ENCODE data around the gene ROBO1. TPM values are rescaled to one million over a fixed set of nuclear protein-coding genes. Genes with fewer than 3 reads are reported as not detected.
"Not testable (repeated sequence)": the region's sequence is repeated elsewhere in the genome, so short reads cannot be mapped to it uniquely, and the experiment has no call there.

Gene ROBO1
- total RNA-seq, 1 donor from 2014 or later: 0.05 TPM

GRCh38 chr3:79299949-79300635 lies 467.7 kb downstream of the ROBO1 start:
- H3K36me3 Mint-ChIP-seq (ENCODE audit: low read depth); intact Hi-C loops (cut with micrococcal nuclease); H3K27ac Mint-ChIP-seq: not testable (repeated sequence)

GRCh38 chr3:79297245-79297960 lies 470.4 kb downstream of the ROBO1 start:
- Mint-ChIP-seq H3K4me1 (no peaks in the 10 kb centered on the region), H3K27me3 (no peaks in the 10 kb centered on the region), H3K4me3 (no peak overlapping the region), H3K36me3 (ENCODE audit: low read depth) (no peaks in the 10 kb centered on the region), H3K27ac (no peak overlapping the region), H3K9me3 (peaks cover 3% of the 10 kb centered on the region)
- DNase-seq: no peak
- intact Hi-C loops (cut with micrococcal nuclease): no loop called here

More at GRCh38 chr3:79299949-79300635, 467.7 kb downstream of the ROBO1 start:
- DNase-seq, H3K4me3 Mint-ChIP-seq, H3K4me1 Mint-ChIP-seq, H3K9me3 Mint-ChIP-seq, H3K27me3 Mint-ChIP-seq: not testable (repeated sequence)

GRCh38 chr3:79286882-79287281 lies 480.9 kb downstream of the ROBO1 start:
- no peaks in the 10 kb centered on the region for H3K4me1 Mint-ChIP-seq
- no peak overlapping the region for H3K4me3 Mint-ChIP-seq
- DNase-seq: no peak
- no peaks in the 10 kb centered on the region for H3K36me3 Mint-ChIP-seq (ENCODE audit: low read depth)
- no peak overlapping the region for H3K27ac Mint-ChIP-seq
- H3K27me3 Mint-ChIP-seq: no peaks in the 10 kb centered on the region
- intact Hi-C loops (cut with micrococcal nuclease): no loop called here
- H3K9me3 Mint-ChIP-seq: peaks cover 3% of the 10 kb centered on the region

GRCh38 chr3:79285871-79286270 lies 481.9 kb downstream of the ROBO1 start:
- no peak overlapping the region for H3K27ac Mint-ChIP-seq
- no peaks in the 10 kb centered on the region for H3K27me3 Mint-ChIP-seq
- H3K4me3 Mint-ChIP-seq: no peak overlapping the region

GRCh38 chr3:79285380-79285779 lies 482.4 kb downstream of the ROBO1 start:
- Mint-ChIP-seq H3K27ac (no peak overlapping the region), H3K4me3 (no peak overlapping the region), H3K4me1 (no peaks in the 10 kb centered on the region), H3K27me3 (no peaks in the 10 kb centered on the region), H3K9me3 (no peaks in the 10 kb centered on the region), H3K36me3 (ENCODE audit: low read depth) (no peaks in the 10 kb centered on the region)
- intact Hi-C loops (cut with micrococcal nuclease): no loop called here
- DNase-seq: no peak

More at GRCh38 chr3:79285871-79286270, 481.9 kb downstream of the ROBO1 start:
- intact Hi-C loops (cut with micrococcal nuclease): no loop called here
- DNase-seq: no peak
- Mint-ChIP-seq H3K9me3 (no peaks in the 10 kb centered on the region), H3K36me3 (ENCODE audit: low read depth) (no peaks in the 10 kb centered on the region), H3K4me1 (no peaks in the 10 kb centered on the region)

- no peaks in the 10 kb centered on the region for H3K27me3 Mint-ChIP-seq
- intact Hi-C loops (cut with micrococcal nuclease): no loop called here
- H3K27ac Mint-ChIP-seq: no peak overlapping the region
- no peaks in the 10 kb centered on the region for H3K4me1 Mint-ChIP-seq
- H3K9me3 Mint-ChIP-seq: no peaks in the 10 kb centered on the region
- DNase-seq: no peak
- H3K4me3 Mint-ChIP-seq: no peak overlapping the region
- H3K36me3 Mint-ChIP-seq (ENCODE audit: low read depth): no peaks in the 10 kb centered on the region
Observed at GRCh38 chr3:79284781-79285180, 483.0 kb downstream of the ROBO1 start.

- Mint-ChIP-seq H3K4me3 (no peak overlapping the region), H3K36me3 (ENCODE audit: low read depth) (no peaks in the 10 kb centered on the region), H3K9me3 (no peaks in the 10 kb centered on the region), H3K4me1 (no peaks in the 10 kb centered on the region), H3K27ac (no peak overlapping the region), H3K27me3 (no peaks in the 10 kb centered on the region)
- no peak for DNase-seq
- intact Hi-C loops (cut with micrococcal nuclease): no loop called here
Observed at GRCh38 chr3:79278681-79279080, 489.1 kb downstream of the ROBO1 start.

GRCh38 chr3:79268422-79268821 lies 499.4 kb downstream of the ROBO1 start:
- Mint-ChIP-seq H3K27ac (no peak overlapping the region), H3K36me3 (ENCODE audit: low read depth) (no peaks in the 10 kb centered on the region), H3K4me3 (no peak overlapping the region), H3K4me1 (no peaks in the 10 kb centered on the region), H3K9me3 (peaks cover 4% of the 10 kb centered on the region), H3K27me3 (no peaks in the 10 kb centered on the region)
- DNase-seq: no peak
- intact Hi-C loops (cut with micrococcal nuclease): no loop called here

- intact Hi-C loops (cut with micrococcal nuclease): no loop called here
- no peaks in the 10 kb centered on the region for H3K36me3 Mint-ChIP-seq (ENCODE audit: low read depth)
- H3K27ac Mint-ChIP-seq: no peak overlapping the region
- DNase-seq: no peak
- H3K4me3 Mint-ChIP-seq: no peak overlapping the region
- no peaks in the 10 kb centered on the region for H3K4me1 Mint-ChIP-seq
- no peaks in the 10 kb centered on the region for H3K9me3 Mint-ChIP-seq
- no peaks in the 10 kb centered on the region for H3K27me3 Mint-ChIP-seq
Observed at GRCh38 chr3:79264892-79265291, 502.9 kb downstream of the ROBO1 start.

GRCh38 chr3:79263423-79263822 lies 504.4 kb downstream of the ROBO1 start:
- Mint-ChIP-seq H3K27ac (no peak overlapping the region), H3K27me3 (no peaks in the 10 kb centered on the region), H3K4me1 (no peaks in the 10 kb centered on the region), H3K9me3 (no peaks in the 10 kb centered on the region), H3K36me3 (ENCODE audit: low read depth) (no peaks in the 10 kb centered on the region), H3K4me3 (no peak overlapping the region)
- DNase-seq: no peak
- intact Hi-C loops (cut with micrococcal nuclease): no loop called here

GRCh38 chr3:79258479-79258878 lies 509.3 kb downstream of the ROBO1 start:
- Mint-ChIP-seq H3K27me3 (no peaks in the 10 kb centered on the region), H3K4me1 (no peaks in the 10 kb centered on the region), H3K36me3 (ENCODE audit: low read depth) (no peaks in the 10 kb centered on the region), H3K4me3 (no peak overlapping the region), H3K9me3 (no peaks in the 10 kb centered on the region), H3K27ac (no peak overlapping the region)
- DNase-seq: no peak
- intact Hi-C loops (cut with micrococcal nuclease): no loop called here

- no peak overlapping the region for H3K27ac Mint-ChIP-seq
- intact Hi-C loops (cut with micrococcal nuclease): no loop called here
- H3K4me3 Mint-ChIP-seq: no peak overlapping the region
- no peaks in the 10 kb centered on the region for H3K36me3 Mint-ChIP-seq (ENCODE audit: low read depth)
- H3K9me3 Mint-ChIP-seq: no peaks in the 10 kb centered on the region
- H3K27me3 Mint-ChIP-seq: no peaks in the 10 kb centered on the region
- DNase-seq: no peak
- H3K4me1 Mint-ChIP-seq: no peaks in the 10 kb centered on the region
Observed at GRCh38 chr3:79257791-79258190, 510.0 kb downstream of the ROBO1 start.

- DNase-seq: no peak
- intact Hi-C loops (cut with micrococcal nuclease): no loop called here
- no peak overlapping the region for H3K4me3 Mint-ChIP-seq
- H3K27me3 Mint-ChIP-seq: no peaks in the 10 kb centered on the region
- H3K9me3 Mint-ChIP-seq: no peaks in the 10 kb centered on the region
- no peak overlapping the region for H3K27ac Mint-ChIP-seq
- no peaks in the 10 kb centered on the region for H3K36me3 Mint-ChIP-seq (ENCODE audit: low read depth)
- no peaks in the 10 kb centered on the region for H3K4me1 Mint-ChIP-seq
Observed at GRCh38 chr3:79255702-79256101, 512.1 kb downstream of the ROBO1 start.

GRCh38 chr3:79255292-79255691 lies 512.5 kb downstream of the ROBO1 start:
- no peaks in the 10 kb centered on the region for H3K9me3 Mint-ChIP-seq

More at GRCh38 chr3:79255292-79255691, 512.5 kb downstream of the ROBO1 start:
- H3K27me3 Mint-ChIP-seq: no peaks in the 10 kb centered on the region
- intact Hi-C loops (cut with micrococcal nuclease): no loop called here
- no peaks in the 10 kb centered on the region for H3K36me3 Mint-ChIP-seq (ENCODE audit: low read depth)
- no peak overlapping the region for H3K27ac Mint-ChIP-seq
- no peak for DNase-seq
- H3K4me1 Mint-ChIP-seq: no peaks in the 10 kb centered on the region
- no peak overlapping the region for H3K4me3 Mint-ChIP-seq
